Measurements from ENCODE around the gene DENND2A.

DENND2A gene

GRCh38 chr7:140685407-140686087, 44.9 kb upstream of the DENND2A start:
- no peak for TF ChIP-seq CTCF (conservative IDR thresholded peaks at IDR 0.05; ENCODE audit: low read depth, low read length)
- no peaks in the 10 kb centered on the region for H3K4me1 ChIP-seq (ENCODE audit: low read depth, poor library complexity, severe bottlenecking)
- H3K79me2 ChIP-seq (ENCODE audit: insufficient read depth, low read depth), result no peaks in the 10 kb centered on the region
- H2AFZ ChIP-seq (ENCODE audit: low read depth), result no peak overlapping the region
- H3K27me3 ChIP-seq (ENCODE audit: insufficient read depth, low read depth), result no peaks in the 10 kb centered on the region
- H3K27ac ChIP-seq, result no peak overlapping the region
- H3K4me2 ChIP-seq, result no peak overlapping the region
- H3K4me3 ChIP-seq (IDR thresholded peaks at IDR 0.05; ENCODE audit: insufficient read depth, low read depth, low read length), result no peak overlapping the region
- H4K20me1 ChIP-seq (ENCODE audit: insufficient read depth), result no peaks in the 10 kb centered on the region
- no peaks in the 10 kb centered on the region for H3K36me3 ChIP-seq (ENCODE audit: insufficient read depth)
- no peak overlapping the region for H3K9ac ChIP-seq

GRCh38 chr7:140684066-140684950, 43.7 kb upstream of the DENND2A start:
- H4K20me1 ChIP-seq (ENCODE audit: insufficient read depth), result no peaks in the 10 kb centered on the region

DNA sequence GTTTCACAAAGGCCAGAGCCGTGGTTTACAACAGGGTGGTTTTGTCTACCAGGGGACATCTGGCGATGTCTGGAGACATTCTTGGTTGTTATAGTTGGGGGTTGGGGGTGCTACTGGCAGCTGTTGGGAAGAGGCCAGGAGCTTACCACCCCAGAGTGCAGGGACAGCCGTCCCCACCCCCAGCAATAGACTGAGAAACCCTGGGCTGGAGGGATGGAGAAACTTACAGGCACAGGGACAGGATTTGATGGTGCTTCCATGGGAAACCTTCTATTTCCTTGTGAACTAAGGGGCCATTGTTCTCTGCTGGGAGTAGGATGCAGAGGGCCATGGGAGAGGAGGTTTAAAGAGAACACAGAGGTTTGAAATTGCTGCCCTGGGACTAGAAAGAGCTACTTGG, 43.0 kb upstream of the DENND2A start:
- Histone ChIP-seq H3K4me1 (ENCODE audit: low read depth, poor library complexity, severe bottlenecking) (no peaks in the 10 kb centered on the region), H3K27ac (no peak overlapping the region), H3K36me3 (ENCODE audit: insufficient read depth) (no peaks in the 10 kb centered on the region), H3K27me3 (ENCODE audit: insufficient read depth, low read depth) (no peaks in the 10 kb centered on the region), H3K9ac (no peak overlapping the region), H3K79me2 (ENCODE audit: insufficient read depth, low read depth) (no peaks in the 10 kb centered on the region), H3K4me3 (IDR thresholded peaks at IDR 0.05; ENCODE audit: insufficient read depth, low read depth, low read length) (no peak overlapping the region), H4K20me1 (ENCODE audit: insufficient read depth) (no peaks in the 10 kb centered on the region), H2AFZ (ENCODE audit: low read depth) (no peak overlapping the region), H3K4me2 (no peak overlapping the region)
- no peak for TF ChIP-seq CTCF (conservative IDR thresholded peaks at IDR 0.05; ENCODE audit: low read depth, low read length)

More at GRCh38 chr7:140684066-140684950, 43.7 kb upstream of the DENND2A start:
- H3K4me1 ChIP-seq (ENCODE audit: low read depth, poor library complexity, severe bottlenecking), result no peaks in the 10 kb centered on the region
- no peaks in the 10 kb centered on the region for H3K79me2 ChIP-seq (ENCODE audit: insufficient read depth, low read depth)
- H3K27ac ChIP-seq, result no peak overlapping the region
- no peak overlapping the region for H3K4me2 ChIP-seq
- no peak overlapping the region for H3K4me3 ChIP-seq (IDR thresholded peaks at IDR 0.05; ENCODE audit: insufficient read depth, low read depth, low read length)
- no peak for TF ChIP-seq CTCF (conservative IDR thresholded peaks at IDR 0.05; ENCODE audit: low read depth, low read length)
- no peaks in the 10 kb centered on the region for H3K36me3 ChIP-seq (ENCODE audit: insufficient read depth)
- no peaks in the 10 kb centered on the region for H3K27me3 ChIP-seq (ENCODE audit: insufficient read depth, low read depth)
- no peak overlapping the region for H3K9ac ChIP-seq
- H2AFZ ChIP-seq (ENCODE audit: low read depth), result no peak overlapping the region

GRCh38 chr7:140681766-140682165, 41.2 kb upstream of the DENND2A start:
- no peak overlapping the region for H3K4me3 ChIP-seq (IDR thresholded peaks at IDR 0.05; ENCODE audit: insufficient read depth, low read depth, low read length)
- no peak overlapping the region for H3K27ac ChIP-seq
- H4K20me1 ChIP-seq (ENCODE audit: insufficient read depth), result no peaks in the 10 kb centered on the region
- H2AFZ ChIP-seq (ENCODE audit: low read depth), result no peak overlapping the region
- H3K79me2 ChIP-seq (ENCODE audit: insufficient read depth, low read depth), result no peaks in the 10 kb centered on the region
- no peak for TF ChIP-seq CTCF (conservative IDR thresholded peaks at IDR 0.05; ENCODE audit: low read depth, low read length)
- no peak overlapping the region for H3K9ac ChIP-seq
- H3K4me2 ChIP-seq, result no peak overlapping the region
- no peaks in the 10 kb centered on the region for H3K27me3 ChIP-seq (ENCODE audit: insufficient read depth, low read depth)
- H3K36me3 ChIP-seq (ENCODE audit: insufficient read depth), result no peaks in the 10 kb centered on the region
- H3K4me1 ChIP-seq (ENCODE audit: low read depth, poor library complexity, severe bottlenecking), result no peaks in the 10 kb centered on the region

All from KMS-11 (cell line).